Eye (tissue), 1 donor: Measurements from ENCODE around the gene KIF26A.

Experiments used
- DNase-seq: peaks from one replicate; pipeline ENCODE4 v3.0.0-alpha.2; 2015

Gene KIF26A

DNA sequence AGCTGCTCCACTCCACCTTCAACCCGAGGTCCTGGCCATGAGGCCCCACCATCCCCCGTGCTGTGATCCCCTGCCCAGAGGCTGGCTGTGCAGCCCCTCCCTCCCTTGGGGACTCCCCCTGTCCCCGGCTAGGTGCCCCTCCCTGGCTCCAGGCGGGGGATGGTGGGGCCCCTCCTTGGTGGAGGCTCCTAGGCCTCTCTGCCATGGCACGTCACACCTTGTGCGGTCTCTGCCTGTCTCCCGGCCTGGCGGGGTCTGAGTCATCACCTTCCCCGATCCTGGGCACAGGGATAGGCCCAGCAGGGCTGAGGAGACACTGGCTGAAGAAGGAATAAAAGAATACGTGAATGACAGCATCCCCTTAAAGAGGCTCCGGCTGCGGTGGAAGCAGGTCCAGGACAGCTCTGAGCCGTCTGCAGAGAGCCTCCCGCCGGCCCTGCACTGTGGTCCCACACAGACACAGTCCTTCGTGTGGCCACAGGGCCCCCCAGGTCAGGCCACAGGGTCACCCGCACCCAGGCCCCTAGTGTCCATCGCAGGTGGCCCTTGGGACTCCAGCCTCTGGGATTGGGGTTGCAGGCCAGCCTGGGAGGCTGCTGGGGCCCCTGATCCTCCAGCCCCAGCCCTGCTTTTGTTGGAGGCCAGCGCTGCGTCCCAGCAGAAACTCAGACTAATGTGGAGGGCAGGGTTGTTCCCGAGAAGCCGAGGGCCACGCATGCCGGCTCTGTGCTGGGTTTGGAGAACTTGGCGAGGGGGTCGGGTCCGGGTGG is 43.6 kb downstream of the KIF26A start:
- DNase-seq, result no peak

DNA sequence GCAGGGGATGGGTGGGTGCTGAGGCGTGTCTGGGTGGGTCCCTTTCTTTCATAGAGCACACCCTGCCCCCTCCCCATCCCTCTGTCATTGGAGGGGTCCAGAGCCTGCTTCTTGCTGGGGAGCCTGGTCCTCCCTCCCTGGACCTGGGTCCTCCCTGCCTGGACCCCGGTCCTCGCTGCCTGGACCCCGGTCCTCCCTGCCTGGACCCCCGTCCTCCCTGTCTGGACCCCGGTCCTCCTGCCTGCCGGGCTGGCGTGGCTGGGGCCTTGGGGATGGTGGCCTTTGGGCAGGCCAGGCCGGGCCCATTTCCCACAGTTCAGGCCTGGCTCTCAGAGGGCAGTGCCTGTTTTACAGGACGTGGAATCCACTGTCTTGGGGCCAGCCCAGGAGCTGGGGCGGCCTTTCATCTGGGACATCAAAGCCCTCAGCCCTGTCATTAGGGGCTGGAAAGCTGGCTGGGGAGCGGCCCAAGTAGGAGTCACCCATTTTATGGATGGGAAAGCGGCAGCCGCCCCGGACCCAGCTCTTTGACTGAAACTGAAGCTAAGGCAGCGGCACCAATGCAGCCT is 44.6 kb downstream of the KIF26A start:
- DNase-seq, result no peak

DNA sequence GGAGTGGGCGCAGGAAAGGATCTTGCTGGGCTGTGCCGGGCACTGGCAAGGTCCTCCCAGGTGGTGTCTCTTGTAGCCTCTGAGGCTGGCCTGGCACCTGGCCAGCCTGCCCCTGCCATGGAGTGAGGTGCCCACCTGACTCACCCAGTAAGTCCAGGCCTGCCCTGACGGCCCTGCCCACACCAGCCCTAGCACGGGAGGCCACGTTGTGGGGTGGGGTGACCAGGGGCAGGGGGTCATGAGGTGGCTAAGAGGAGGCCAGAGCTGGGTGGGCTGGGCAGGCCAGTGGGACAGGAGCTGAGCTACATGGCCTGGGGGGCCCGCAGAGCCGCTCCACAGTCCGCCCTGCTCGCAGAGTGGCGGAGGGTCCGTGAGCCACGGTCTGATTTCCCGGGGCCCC is 45.4 kb downstream of the KIF26A start:
- no peak for DNase-seq

DNA sequence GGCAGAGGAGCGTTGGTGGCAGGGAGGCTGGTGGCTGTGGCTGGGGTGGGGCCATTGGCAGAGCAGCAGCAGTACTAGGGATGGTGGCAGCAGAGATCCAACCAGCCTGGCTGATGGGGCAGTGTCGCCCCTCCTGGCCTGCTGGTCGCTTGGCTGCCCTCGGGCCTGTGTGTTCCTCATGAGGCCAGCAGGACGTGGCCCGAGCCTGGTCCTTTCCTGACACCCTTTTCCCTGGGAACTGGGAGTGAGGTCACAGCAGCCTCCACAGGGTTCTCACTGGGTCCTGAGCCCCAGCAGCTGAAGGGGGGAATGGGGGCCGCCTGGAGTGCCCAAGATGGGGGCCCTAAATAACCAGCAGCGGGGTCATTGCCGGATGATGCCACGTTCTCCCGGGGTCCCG is 46.1 kb downstream of the KIF26A start:
- DNase-seq, result no peak

DNA sequence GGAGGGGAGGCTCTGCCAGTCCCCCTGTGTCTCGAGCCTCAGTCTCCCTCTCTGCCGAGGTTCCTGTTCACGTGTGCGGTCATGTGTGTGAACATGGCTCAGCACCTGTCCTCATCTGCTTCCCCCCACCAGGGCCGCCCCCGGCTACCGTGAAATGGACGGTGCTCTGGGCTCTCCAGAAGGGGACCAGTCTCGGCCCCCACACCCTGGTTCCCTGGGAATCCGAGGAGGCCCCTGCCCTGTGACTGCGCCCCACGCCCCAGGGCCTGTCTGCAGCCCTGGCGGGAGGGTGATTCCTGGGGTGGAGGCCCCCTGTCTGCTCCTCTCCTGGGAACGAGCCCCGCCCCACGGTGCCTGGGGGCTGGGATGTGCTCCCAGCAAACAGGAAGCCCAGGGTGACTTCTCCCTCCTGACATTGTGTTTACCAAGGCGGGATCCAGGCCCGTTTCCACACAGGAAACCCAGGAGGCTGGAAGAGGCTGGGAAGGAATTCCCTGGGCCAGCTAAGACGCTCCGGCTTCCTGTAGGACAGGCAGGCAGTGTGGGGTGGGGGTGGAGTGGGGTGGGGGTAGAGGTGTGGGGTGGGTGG is 46.6 kb downstream of the KIF26A start:
- DNase-seq, result no peak

DNA sequence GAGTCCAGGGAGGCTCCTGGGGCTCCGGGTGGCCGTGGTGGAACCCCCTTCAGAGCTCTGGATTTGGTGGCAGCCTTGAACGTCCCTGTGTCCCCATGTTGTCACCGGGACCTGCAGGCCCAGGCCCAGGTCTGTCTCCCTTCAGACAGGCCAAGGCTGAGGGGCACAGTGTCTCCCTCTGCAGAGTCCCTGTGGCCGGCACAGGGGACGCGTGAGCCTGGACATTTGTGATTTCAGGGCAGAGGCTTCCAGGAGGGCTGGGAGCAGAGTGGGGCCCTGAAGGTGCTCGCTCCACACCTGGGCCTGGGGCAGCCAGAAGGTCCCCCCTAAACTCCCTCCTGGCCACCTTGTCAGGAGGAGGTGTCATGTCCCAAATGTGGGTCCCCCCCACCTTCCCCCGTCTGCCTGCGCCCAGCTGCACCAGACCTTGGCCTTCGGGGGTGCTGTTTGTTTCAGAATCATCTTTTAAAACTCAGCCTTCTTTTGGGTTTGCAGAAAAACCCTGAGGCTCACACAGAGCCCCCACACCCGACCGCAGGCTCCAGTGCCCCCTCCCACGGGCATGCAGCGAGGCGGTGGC is 47.6 kb downstream of the KIF26A start:
- DNase-seq, result no peak

DNA sequence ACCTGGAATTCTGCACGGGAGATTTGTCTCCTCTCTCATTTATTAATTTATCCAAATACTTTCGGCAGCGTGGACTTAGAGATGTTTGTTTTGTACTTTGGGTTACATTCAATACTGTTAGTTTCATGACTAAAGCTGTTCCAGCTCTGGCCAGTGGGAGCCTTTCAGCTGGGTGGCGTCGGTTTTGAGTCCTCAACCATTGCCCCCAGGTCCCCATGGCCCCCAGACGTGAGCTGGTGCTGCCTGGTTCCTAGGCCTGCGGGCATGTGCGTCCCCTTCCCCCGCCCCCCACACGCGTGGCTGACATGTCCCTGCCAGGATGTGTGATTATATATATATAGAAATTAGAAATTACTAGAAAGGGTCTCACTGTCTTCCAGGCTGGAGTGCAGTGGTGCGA is 48.2 kb downstream of the KIF26A start:
- no peak for DNase-seq

DNA sequence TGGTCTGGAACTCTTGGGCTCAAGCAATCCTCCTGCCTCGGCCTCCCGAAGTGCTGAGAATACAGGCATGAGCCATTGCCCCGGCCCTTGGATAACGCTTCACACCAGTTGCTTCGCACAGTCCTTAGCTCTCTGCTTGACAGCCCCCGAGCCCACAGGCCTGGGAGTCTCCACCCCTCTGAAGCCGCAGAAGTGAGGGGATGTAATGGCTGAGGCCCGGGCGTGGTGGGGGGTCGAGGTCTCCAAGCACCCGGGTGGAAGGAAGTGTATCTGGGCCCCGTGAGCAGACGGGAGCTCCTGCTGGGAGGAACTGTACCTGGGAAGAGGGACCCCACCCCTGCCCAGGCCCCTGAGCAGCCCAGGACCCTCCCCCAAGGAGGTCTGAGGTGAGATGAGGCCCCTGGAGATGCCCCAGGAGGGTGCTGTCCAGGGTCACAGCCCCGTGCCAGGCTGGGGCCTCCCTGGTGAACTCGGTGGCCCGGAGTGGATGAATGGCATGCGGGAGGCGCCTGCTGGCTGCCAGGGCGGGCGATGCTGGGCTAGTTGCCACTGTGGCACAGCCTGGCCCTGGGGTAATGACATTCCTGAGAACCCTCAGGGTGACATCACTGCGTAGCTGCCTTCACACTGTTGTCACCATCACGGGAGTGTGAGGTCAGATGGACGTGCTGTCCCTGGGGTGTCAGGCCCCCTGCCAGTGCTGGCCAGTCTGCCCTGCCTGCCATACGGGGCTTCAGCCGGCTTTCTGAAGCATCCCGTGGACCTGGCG is 48.9 kb downstream of the KIF26A start:
- DNase-seq, result no peak

DNA sequence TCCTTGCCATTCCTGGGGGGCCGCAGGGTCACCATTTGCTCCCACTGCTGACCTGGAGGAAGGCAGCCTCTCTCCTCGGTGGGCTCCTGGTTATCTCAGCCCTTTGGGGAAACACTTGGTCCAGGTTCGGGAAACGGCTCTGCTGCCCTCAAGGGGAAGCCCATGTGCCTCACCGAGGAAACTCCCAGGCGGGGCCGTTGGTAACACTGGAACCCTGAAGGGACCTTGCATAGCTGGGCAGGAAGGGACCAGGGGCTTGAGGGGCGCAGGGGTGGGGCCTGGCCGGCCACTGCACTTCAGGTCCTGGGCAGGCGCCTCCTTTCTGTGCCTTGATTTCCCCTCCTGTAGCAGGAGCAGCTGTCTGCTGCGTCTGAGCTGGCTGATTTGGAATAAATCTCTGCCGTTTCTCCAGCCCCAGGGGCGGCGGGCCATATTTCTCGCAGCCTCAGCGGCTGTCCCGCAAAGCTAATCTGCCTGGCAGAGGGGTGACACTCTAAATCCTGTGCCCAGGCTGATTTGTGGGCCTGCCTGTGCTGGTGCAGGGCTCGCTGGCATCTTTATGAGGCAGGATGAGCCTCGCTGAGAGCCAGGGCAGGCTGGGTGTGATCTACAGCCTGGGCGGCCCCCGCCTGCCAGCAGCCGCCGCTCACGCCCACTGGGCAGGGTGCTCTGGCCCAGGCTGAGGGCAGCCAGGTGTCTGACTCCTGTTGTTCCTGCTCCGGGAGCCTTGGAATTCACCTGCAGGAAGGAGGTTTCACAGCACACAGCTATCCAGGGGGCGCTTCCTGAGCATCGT is 49.7 kb downstream of the KIF26A start:
- DNase-seq, result no peak

DNA sequence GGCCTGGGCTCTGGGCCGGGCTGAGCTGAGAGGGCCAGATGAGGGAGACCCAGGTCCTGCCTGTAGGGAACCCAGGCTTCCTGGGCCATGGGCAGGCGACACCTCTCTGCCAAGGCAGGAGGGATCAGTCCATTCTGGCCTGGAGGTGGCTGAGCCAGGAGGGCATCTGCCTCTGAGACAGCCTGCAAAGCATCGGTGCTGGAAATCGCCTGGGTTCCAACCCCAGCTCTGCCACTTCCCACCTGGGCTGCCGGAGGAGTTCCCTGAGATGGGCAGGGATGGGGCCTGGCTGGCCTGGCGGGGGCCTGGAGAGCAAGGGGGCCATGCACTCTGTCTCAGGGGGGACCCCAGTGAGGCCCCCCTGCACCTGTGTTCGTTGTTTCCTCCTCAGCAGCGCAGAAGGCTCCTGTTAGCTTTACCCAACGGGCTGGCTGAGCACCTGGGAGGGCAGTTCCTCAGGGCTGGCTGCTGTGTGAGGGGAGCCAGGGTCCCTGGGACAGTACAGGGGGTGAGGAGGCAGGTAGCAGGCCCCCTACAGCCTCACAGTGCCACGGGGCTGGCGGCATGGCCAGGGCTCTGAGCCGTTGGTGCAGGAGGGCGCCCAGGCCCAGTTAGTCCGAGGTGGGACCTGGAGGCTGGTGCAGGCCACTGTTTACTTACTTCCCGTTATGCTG is 50.5 kb downstream of the KIF26A start:
- DNase-seq, result no peak

DNA sequence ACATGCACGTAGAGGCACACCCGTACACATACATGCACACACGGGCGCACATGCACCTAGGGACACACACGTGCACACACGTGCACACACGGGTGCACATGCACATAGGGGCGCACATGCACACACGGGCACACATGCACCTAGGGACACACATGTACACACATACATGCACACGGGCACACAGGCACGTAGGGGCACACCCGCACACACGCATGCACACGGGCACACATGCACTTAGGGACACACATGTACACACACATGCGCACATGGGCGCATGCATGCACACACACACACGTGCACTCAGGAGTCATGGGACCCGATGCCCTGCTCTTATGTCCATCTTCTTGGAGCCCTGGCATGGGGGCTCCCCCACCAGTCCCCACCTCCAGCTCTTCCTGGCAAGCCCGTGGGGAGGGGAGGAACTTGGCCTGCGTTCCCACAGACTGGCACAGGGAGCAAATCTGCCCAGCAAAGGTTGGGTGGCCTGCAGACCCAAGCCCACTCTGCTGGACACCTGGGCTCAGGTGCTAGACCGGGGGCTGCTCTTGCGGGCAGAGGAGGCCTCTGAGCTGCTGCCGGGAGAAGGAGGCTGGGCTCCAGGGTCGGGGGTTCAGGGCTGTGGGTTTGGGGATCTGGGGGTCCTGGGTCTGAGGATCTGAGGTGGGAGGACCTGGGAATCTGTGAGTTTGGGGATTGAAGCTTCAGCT is 51.4 kb downstream of the KIF26A start:
- DNase-seq, result no peak

DNA sequence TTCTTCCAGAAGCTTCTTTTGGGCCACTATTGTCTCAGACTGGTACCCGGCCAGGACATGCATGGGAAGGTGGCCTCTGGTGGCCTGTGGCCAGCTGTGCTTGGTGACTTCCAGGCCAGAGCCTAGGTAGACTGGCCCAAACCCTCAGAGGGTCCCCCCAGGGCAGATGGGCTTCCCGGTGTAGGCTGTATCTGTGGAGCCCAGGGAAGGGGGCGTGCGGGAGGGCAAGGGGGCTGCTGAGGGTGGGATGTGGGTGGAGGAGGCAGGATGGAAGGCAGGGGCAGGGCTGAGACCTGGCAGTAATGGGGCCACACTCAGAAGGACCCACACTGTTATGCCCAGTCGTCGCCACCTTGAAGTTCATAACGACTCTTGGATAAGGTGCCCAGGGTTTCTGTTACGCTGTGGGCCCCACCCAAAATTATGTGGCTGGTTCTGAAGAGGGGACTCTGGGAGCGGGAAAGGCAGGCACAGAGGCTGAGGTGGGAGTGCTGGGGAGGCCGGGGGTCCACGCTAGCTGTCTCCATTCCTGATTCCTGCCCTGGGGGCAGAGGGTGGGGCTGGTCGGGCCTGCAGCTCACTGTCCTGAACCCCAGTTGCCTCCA is 52.1 kb downstream of the KIF26A start:
- DNase-seq, result no peak

DNA sequence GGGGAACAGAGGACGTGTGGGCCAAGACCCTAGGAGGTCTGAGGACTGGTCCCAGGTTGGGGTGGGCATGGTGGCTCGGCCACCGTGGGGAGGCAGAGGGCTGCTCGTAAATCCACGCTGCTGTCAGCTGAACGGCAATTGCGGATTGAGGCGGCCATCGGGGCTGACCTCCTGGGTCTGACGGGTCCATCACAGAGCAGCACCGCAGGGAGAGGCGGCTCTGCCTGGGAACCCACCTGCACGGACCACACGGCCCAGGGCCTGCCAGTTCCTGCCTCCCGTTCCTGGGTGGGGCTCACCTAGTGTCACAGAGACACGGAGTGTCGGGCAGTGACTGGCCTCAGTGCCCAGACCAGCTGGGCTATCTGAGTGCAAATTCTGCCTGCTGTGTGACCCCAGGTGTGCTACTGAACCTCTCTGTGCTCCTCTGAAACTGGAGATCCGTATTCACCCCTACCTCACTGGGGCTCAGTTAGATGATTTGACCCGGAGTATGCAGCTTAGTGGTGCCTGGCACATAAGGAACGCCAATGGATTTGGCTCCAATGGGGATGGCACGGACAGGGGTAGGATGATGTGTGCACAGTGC is 53.1 kb downstream of the KIF26A start:
- DNase-seq, result no peak

DNA sequence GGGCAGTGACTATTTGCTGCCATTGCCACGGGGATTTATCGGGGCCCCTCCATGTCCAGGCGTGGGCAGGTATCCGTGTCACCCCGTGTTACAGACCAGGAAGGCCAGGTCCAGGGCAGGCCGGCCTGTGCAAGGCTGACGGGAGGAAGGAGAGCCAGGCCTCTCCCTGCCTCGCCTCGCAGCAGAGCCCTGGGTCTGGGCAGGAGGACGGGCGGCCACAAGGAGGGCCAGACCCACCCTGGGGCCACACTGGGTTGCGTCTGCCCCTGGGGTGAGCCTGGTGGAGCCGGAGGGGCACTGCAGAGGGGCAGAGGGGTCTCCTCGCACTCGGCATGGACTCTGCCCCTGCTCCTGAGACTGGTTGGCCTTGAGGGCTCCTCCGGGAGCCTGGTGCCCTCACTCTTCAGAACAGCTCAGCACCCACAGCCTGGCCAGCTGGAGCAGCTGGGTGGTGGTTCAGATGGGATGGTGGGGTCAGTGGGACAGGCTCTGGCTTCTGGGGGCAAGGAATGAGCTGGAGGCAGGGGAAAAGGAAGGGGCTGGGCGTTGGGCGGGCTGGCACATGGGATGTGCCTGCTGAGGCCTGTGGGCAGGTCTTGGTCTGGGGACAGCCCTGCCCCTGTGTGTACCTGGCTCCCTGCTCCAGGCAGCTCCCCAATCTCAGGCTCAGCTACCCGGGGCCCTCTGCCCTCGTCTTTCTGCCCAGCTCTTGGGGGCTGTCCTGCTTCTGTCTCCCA is 53.9 kb downstream of the KIF26A start:
- DNase-seq, result no peak

DNA sequence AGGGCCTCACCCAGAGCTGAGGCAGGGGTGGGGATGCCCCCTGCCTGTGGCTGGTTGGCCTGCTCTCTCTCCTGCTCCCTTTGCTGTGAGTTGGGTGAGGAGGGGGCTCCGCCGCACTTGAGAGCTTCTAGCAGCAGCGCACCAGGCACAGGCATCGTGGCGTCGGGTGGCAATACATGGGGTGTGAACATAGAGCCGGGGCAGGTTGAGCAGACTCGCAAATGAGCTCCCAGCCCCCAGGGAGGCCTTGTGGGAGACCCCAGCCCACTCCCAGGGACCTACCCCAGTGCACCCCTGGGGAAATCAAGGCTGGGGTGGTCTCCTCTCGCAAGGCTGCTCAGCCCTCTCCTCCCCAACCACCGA is 54.5 kb downstream of the KIF26A start:
- DNase-seq, result no peak

DNA sequence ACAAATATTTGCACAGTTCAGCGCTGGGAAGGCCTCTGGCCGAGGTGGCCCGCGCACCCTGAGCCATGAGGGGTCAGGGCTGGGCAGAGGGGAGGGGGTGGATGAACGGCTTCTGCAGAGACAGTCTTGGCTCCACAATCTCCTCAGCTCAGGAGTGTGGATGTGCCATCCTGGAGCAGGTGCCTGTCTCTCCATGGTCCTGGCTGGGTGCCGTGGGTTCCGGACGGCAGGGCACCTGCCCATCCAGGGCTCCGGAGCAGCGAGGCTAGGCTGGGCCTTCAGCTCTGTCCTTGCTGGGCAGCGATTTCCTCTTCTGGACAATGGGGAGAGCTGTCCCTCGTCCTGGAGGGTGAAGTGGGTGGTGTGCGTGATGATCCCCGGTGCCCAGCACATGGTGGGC is 55.6 kb downstream of the KIF26A start:
- DNase-seq, result no peak

DNA sequence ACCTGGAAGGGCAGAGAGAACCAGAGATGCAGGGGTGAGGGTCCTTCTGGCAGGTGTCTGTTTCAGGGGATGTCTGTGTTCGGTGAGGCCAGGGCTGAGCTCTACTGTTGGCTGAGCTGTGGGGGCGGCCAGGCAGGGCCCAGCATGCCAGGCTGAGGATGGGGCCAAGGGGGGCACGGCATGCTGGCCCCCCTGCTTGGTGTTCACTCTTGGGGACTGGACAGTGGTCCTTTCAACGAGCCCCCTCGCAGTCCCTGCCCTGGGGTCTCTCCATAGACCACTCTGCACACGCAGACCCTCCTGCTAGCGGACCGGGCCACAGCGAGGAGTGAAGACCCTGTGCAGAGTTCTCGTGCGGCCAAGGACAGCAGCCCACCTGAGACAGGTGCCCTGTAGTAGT is 56.3 kb downstream of the KIF26A start:
- no peak for DNase-seq

DNA sequence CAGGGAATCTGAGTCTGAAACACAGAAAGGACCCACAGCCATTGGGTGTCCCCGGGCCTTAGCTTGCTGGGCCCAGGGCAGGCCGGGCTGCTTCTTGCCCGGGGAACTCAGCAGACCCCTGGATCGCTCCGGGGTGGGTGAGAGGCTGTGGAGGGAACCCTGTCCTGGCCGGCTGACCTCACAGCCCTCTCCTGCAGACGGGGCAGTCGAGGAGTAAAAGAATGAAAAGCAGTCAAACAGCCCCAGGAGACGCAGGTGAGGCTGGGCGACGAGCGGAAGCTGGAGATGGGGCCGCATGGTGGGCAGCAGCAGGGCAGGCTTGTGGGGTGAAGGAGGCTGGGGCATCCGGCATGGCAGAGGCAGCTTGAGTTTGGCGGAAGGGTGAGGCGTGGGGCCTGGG is 57.0 kb downstream of the KIF26A start:
- no peak for DNase-seq

DNA sequence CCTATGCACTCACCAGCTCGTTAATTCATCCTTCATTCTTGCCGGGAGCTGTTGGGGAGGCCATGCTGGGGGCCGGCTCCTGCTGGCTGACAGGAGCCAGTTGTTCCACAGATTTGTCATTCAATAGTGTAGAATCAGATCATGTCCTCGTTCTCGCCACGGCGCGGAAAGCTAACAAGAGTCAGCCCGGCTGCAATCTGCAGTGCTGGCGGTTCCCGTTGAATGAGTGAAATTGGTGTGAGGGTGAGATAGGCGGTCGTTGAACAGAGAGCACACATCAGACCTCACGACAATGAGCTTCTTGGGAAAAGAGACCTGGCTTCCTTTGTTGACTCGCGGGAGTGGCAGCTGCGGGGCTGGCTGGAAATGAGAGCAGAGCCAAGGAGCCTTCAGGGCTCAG is 57.5 kb downstream of the KIF26A start:
- peak; percentile 67 for DNase-seq
